Adipocyte (in vitro differentiated cells): Measurements from ENCODE around the gene ENDOD1.

Experiments
- DNase-seq: peaks from one replicate; pipeline ENCODE4 v3.0.0-alpha.2; 2015; ENCODE audit warnings: low read depth
- H3K27me3 ChIP-seq: replicated peaks from 2 replicates; pipeline ENCODE4 v1.7.0; 2013; ENCODE audit warnings: mild to moderate bottlenecking, low read length, moderate library complexity; ENCODE audit not compliant: control insufficient read depth, insufficient read depth
- H3K36me3 ChIP-seq: 2 replicates; pipeline ENCODE4 v1.7.0; 2013; ENCODE audit warnings: low read length, mild to moderate bottlenecking, moderate library complexity; ENCODE audit not compliant: control insufficient read depth, insufficient read depth, severe bottlenecking
- H3K4me1 ChIP-seq: 2 replicates; pipeline ENCODE4 v1.7.0; 2013; ENCODE audit warnings: mild to moderate bottlenecking, low read length, moderate library complexity; ENCODE audit not compliant: control insufficient read depth, insufficient read depth
- H3K4me3 ChIP-seq: 2 replicates; pipeline ENCODE4 v1.7.0; 2013; ENCODE audit warnings: mild to moderate bottlenecking, low read length, moderate library complexity
- H3K9ac ChIP-seq: 2 replicates; pipeline ENCODE4 v1.7.0; 2013; ENCODE audit warnings: mild to moderate bottlenecking, low read length, moderate library complexity
- H3K9me3 ChIP-seq: 2 replicates; pipeline ENCODE4 v1.7.0; 2013; ENCODE audit warnings: mild to moderate bottlenecking, low read length, moderate library complexity; ENCODE audit not compliant: control insufficient read depth

The ENDOD1 gene

DNA sequence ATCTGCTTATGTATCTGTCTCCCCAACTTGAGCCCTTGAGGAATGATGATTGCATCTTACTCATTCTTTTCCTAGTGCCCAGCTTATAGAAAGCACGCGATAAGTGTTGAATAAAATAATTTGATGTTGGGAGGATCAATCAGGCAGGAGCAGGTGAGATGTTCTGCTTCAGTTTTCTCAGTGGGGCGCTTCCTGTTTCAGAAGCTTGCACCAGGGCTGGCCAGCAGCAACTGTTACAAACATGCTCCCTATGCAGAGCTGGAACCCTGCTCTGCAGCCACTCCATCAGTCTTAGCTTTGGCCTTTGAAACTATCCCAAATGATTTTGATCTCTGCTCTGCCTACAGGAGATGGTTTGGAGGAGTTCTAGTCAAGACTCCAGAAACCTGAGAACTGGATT, 3.9 kb downstream of the ENDOD1 start:
- peaks cover 62% of the 10 kb centered on the region for H3K4me1 ChIP-seq
- no peaks in the 10 kb centered on the region for H3K9me3 ChIP-seq
- peak overlapping the region; percentile 25 for H3K4me3 ChIP-seq
- H3K27me3 ChIP-seq: no peaks in the 10 kb centered on the region
- H3K9ac ChIP-seq: no peak overlapping the region
- no peaks in the 10 kb centered on the region for H3K36me3 ChIP-seq
- no peak for DNase-seq

DNA sequence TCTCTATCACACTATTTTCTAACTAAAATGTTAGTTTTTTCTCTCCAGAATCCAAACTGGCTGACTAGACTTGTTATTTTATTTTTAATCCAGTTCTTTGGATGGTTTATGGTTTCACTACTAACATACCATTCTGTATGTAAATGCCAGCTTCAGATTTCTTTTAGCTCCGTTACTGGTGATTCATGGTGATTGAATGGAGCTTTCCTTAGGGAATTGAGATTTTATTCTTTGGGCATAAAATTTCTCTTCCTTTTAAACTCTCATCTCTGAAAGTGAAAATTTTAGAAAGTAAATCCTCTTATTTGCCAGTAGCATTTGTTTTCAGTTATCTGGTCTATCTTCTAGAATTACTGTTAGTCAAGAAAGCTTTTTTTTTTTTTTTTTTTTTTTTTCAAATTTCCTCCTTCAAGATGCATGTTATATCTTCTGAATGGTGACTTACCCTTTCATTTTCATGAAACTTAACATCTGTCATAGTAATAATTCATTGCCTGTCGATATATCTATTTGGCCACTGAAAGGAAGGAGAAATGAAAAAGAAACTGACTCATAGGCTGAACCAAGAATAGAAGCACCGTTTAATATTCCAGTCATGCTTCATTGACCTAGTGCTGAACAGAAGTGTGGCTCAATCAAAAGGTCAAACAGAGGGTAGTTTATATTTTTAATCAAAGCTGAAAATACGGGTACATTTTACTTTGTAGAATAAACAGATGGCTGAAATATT, 6.4 kb downstream of the ENDOD1 start:
- H3K27me3 ChIP-seq: no peaks in the 10 kb centered on the region

DNA sequence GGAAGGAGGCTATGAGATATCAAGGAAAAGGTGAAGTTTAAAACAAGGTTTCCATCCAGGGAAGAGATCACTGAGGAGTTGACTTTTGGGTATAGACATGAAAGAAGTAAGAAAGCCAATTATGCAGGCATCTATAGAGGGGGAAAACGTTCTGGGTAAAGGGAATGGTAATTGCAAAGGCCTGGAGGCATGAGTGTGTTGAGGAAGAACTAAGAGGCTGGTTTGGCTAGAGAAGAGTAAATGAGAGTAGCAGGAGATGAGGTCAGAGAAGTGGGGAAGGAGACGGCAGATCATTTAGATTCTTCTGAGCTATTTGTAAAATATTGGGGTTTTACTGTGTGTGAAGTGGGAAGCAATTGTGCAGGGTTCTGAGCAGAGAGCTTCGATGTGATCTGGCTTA, 7.6 kb downstream of the ENDOD1 start:
- Histone ChIP-seq H3K4me3 (no peak overlapping the region), H3K4me1 (peaks cover 47% of the 10 kb centered on the region), H3K9me3 (no peaks in the 10 kb centered on the region), H3K36me3 (no peaks in the 10 kb centered on the region), H3K27me3 (no peaks in the 10 kb centered on the region), H3K9ac (no peak overlapping the region)
- no peak for DNase-seq

More for the DNA sequence above, 6.4 kb downstream of the ENDOD1 start:
- H3K36me3 ChIP-seq: no peaks in the 10 kb centered on the region
- H3K4me3 ChIP-seq: peak overlapping the region; percentile 36
- no peaks in the 10 kb centered on the region for H3K9me3 ChIP-seq
- peaks cover 50% of the 10 kb centered on the region for H3K4me1 ChIP-seq
- H3K9ac ChIP-seq: peak overlapping the region; percentile 40
- DNase-seq: peak; percentile 86

DNA sequence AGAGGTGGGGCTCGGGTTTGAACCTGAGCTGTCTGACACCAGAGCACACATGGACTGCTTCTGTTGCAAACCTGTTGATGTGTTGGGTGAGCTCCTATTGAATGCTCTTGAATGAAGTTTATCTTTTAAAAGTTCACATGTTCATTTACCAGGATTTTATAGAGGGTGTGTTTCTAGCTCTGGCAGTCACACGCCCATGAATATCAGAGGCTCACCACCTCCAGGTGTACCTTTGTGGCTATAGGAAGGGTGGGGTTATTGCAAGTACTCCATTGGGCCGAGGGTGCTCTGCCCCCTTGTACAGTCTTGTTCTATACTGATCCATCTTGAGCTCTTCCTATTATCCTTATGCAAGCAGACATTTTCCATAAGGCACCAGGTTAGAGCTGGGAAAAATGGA, 9.2 kb downstream of the ENDOD1 start:
- no peak for DNase-seq
- no peak overlapping the region for H3K9ac ChIP-seq

DNA sequence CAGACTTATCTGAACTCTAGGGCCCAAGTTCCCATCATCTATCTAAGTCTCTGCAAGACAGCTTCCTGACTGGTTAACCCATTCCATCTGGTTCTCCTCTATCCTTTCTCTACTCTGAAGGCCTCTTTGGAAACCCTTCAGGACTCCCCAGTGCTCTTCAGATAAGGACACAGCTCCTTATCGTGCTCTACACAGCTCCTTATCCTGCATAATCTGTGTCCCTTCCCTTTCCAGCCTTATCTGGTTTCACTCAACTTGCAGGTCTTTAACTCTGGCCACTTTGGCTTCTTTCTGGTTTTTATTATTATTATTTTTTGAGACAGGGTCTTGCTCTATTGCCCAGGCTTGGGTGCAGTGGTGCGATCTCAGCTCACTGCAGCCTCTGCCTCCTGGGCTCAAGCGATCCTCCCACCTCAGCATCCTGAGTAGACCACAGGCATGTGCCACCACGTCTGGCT, 10.6 kb downstream of the ENDOD1 start:
- no peak for DNase-seq
- Histone ChIP-seq H3K4me1 (peaks cover 19% of the 10 kb centered on the region), H3K4me3 (no peak overlapping the region), H3K27me3 (no peaks in the 10 kb centered on the region), H3K36me3 (no peaks in the 10 kb centered on the region), H3K9me3 (no peaks in the 10 kb centered on the region), H3K9ac (no peak overlapping the region)

More for the DNA sequence above, 9.2 kb downstream of the ENDOD1 start:
- Histone ChIP-seq H3K4me1 (peaks cover 31% of the 10 kb centered on the region), H3K27me3 (no peaks in the 10 kb centered on the region), H3K4me3 (no peak overlapping the region), H3K9me3 (no peaks in the 10 kb centered on the region), H3K36me3 (no peaks in the 10 kb centered on the region)

DNA sequence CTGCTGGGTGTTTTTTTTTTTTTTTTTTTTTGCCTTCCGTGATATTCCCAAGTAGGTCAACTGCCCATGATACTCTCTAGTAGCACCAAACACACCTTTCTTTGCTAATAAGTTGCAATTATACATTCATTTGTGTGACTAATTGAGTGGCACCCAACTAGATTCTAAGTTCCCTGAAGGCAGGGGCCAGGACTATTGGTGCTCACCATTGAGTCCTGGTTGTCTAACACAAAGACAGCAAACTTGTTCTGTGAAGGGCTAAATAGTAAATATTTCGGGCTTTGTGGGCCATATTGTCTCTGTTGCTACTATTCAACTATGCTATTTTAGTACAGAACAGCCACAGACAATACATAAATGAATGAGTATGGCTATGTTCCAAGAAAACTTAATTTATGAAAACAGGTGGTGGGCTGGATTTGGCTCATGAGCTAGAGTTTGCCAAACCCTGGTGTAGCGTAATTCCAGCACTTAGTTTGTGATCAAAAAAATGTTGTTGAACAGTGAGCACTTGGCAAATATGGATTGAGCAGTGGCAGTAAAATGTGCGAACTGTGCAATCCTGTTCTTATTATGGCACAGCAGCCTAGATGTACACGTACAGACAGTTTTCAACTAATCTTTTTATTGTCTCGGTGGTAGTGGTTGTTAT, 11.3 kb downstream of the ENDOD1 start:
- peaks cover 11% of the 10 kb centered on the region for H3K4me1 ChIP-seq
- no peak for DNase-seq
- H3K4me3 ChIP-seq: no peak overlapping the region
- no peaks in the 10 kb centered on the region for H3K36me3 ChIP-seq
- no peaks in the 10 kb centered on the region for H3K27me3 ChIP-seq
- no peaks in the 10 kb centered on the region for H3K9me3 ChIP-seq
- H3K9ac ChIP-seq: no peak overlapping the region

DNA sequence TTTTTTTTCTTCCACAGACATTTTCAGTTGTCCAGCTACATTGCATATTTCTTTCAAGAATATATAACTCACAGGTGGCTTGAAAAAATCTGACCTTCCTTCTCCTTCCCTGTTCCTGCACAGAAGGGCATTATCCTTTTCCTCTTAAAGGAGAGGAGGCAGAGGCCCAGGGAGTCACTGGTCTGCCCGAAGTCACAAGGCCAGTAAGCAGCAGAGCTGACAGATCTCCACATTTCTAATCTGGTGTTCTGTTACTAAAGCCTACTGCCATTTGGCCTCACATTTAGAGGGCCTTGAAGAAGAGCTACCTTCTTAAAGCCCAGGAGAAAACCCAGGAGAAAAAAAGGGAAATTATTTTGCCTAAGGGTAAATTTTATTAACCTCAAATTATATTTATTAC, 12.3 kb downstream of the ENDOD1 start:
- peaks cover 2% of the 10 kb centered on the region for H3K4me1 ChIP-seq
- no peak overlapping the region for H3K9ac ChIP-seq
- DNase-seq: no peak
- no peak overlapping the region for H3K4me3 ChIP-seq
- H3K9me3 ChIP-seq: no peaks in the 10 kb centered on the region
- H3K27me3 ChIP-seq: no peaks in the 10 kb centered on the region
- no peaks in the 10 kb centered on the region for H3K36me3 ChIP-seq

DNA sequence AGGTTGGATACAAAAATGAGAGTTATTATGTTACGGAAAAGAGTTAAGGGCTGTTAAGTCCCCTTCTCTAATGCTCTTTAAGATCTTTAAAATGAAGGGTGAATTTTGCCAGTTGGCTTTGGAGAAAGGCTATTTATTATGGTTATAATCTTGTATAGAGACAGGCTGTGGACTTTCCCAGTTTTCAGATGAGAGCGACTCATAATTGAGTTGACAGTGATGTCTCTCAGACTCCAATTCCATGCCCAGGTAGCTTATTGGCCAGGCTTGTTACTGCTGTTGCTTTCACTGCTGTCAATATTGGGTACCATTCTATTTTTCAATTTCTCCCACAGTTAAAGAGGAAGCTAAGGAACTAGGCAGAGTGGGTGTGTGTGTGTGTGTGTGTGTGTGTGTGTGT, 13.1 kb downstream of the ENDOD1 start:
- Histone ChIP-seq H3K4me3 (no peak overlapping the region), H3K9me3 (no peaks in the 10 kb centered on the region), H3K27me3 (no peaks in the 10 kb centered on the region), H3K4me1 (no peaks in the 10 kb centered on the region), H3K36me3 (no peaks in the 10 kb centered on the region), H3K9ac (no peak overlapping the region)
- DNase-seq: no peak

DNA sequence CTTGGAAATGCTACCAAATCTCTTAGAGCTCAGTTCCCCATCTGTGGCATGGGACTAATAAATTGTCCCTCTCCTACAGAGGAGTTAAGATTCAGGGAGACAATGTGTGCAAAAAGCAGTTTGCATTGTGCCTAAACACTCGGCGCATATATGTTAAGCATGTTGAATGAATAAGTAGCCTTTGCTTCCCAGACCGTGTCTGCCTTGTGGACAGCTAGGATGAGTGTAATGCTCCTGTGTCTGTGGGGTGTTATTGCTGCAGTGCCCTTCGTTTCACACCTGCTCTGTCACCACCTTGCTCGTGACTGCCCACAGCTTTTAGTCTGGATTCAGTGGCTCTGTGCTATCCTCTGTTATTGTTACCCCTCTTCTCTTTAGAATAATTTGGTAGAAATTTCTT, 14.1 kb downstream of the ENDOD1 start:
- Histone ChIP-seq H3K9ac (no peak overlapping the region), H3K9me3 (no peaks in the 10 kb centered on the region), H3K4me1 (no peaks in the 10 kb centered on the region), H3K4me3 (no peak overlapping the region), H3K36me3 (no peaks in the 10 kb centered on the region), H3K27me3 (no peaks in the 10 kb centered on the region)
- DNase-seq: no peak

DNA sequence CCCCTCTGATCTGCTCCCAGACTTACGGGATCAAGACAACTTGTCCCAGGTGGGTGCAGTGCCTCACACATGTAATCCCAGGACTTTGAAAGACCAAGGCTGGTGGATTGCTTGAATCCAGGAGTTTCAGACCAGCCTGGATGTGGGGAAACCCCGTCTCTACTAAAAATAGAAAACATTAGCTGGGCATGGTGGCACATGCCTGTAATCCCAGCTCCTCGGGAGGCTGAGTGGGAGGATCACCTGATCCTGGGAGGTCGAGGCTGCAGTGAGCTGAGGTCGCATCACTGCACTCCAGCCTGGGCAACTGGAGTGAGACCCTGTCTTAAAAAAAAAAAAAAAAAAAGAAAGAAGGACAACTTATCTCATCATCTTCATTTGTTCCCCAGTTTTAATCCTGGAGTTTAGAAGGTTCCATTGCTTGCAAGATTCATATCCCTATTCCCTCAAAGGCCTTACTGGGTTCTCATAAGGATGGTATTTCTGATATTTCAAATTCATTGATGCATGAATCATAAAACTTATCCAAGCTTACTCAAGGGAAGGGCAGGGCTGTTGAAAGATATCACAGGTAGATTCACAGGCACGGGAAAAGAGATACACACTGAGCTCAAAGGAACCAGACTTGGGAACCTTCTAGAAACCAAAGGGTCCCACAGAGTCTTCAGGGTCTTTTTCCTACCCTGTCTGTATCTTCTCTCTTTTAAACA, 14.6 kb downstream of the ENDOD1 start:
- Histone ChIP-seq H3K4me1 (no peaks in the 10 kb centered on the region), H3K4me3 (no peak overlapping the region), H3K9ac (no peak overlapping the region), H3K36me3 (peaks cover 3% of the 10 kb centered on the region), H3K27me3 (no peaks in the 10 kb centered on the region), H3K9me3 (no peaks in the 10 kb centered on the region)
- DNase-seq: no peak

DNA sequence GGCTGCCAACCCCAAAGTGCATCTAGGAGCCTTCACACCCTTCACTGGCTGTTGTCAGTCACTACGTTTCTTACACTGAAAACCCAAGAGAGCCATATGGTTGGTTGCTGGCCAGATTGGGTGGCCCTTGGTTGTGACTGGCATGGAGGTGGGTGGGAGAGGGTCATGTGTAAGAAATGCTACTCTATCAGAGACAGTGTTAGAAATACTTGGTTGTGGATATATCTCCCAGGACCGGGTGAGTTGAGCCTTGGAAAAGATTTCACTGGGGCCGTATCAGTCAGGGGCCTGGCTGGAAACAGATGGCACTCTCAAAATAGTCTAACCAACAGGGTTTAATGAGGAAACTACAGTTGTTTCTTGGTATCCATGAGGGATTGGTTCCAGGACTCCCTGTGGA, 15.2 kb downstream of the ENDOD1 start:
- Histone ChIP-seq H3K4me3 (no peak overlapping the region), H3K36me3 (peaks cover 9% of the 10 kb centered on the region), H3K9ac (no peak overlapping the region), H3K9me3 (no peaks in the 10 kb centered on the region), H3K27me3 (no peaks in the 10 kb centered on the region), H3K4me1 (no peaks in the 10 kb centered on the region)
- no peak for DNase-seq
